Activated CD4-positive, alpha-beta memory T cell treated with anti-CD3 and anti-CD28 coated beads, Interleukin-2, amount 10 ng/mL, durations not matched to agents 7 days and 5 days (primary cell): ENCODE measurements around the gene NFIA. TPM values are rescaled to one million over a fixed set of nuclear protein-coding genes. Genes with fewer than 3 reads are reported as not detected.
"Not testable (repeated sequence)": the region's sequence is repeated elsewhere in the genome, so short reads cannot be mapped to it uniquely, and the experiment has no call there.

ENCODE experiments used
- CTCF ChIA-PET: fragments of 350-600 bp; sonication (Branson Sonifier 250); formaldehyde crosslinking; loops from one replicate; lab custom pipeline; 2021; ENCODE audit warnings: antibody characterized with exemption, inconsistent platforms; lab: Charles Lee
- POLR2A ChIA-PET: fragments of 350-600 bp; sonication (Branson Sonifier 250); formaldehyde crosslinking; loops from one replicate; lab custom pipeline; 2021; ENCODE audit warnings: antibody characterized with exemption; lab: Charles Lee
- DNase-seq: peaks from one replicate; pipeline ENCODE4 v3.0.0-alpha.2; 2020
- H3K27ac Mint-ChIP-seq: one replicate; pipeline ENCODE4 v1.8.0; 2021; ENCODE audit warnings: mild to moderate bottlenecking, mixed read lengths
- H3K27me3 Mint-ChIP-seq: one replicate; pipeline ENCODE4 v1.8.0; 2021; ENCODE audit warnings: mixed read lengths
- H3K36me3 Mint-ChIP-seq: one replicate; pipeline ENCODE4 v1.8.0; 2021; ENCODE audit warnings: low read depth, mixed read lengths
- H3K4me1 Mint-ChIP-seq: one replicate; pipeline ENCODE4 v1.8.0; 2021; ENCODE audit warnings: mixed read lengths
- H3K4me3 Mint-ChIP-seq: one replicate; pipeline ENCODE4 v1.8.0; 2021; ENCODE audit warnings: mild to moderate bottlenecking, mixed read lengths
- H3K9me3 Mint-ChIP-seq: one replicate; pipeline ENCODE4 v1.8.0; 2021; ENCODE audit warnings: mixed read lengths
- total RNA-seq, 2 experiments: library from RNA; stranded (reverse); gene quantifications; one replicate each; pipeline ENCODE4 v1.2.3, GENCODE V29; 2021

NFIA gene
- total RNA-seq, 2 experiments from 2014 or later, result 2.4 to 3.0 TPM

GRCh38 chr1:61117283-61117682 lies 34.9 kb downstream of the NFIA start:
- H3K4me3 Mint-ChIP-seq, result no peak overlapping the region
- no peaks in the 10 kb centered on the region for H3K36me3 Mint-ChIP-seq
- POLR2A ChIA-PET, result no interaction called here
- no peak for DNase-seq
- H3K4me1 Mint-ChIP-seq, result no peaks in the 10 kb centered on the region
- CTCF ChIA-PET, result no interaction called here
- no peaks in the 10 kb centered on the region for H3K27me3 Mint-ChIP-seq
- H3K9me3 Mint-ChIP-seq, result no peaks in the 10 kb centered on the region
- H3K27ac Mint-ChIP-seq, result no peak overlapping the region

DNA sequence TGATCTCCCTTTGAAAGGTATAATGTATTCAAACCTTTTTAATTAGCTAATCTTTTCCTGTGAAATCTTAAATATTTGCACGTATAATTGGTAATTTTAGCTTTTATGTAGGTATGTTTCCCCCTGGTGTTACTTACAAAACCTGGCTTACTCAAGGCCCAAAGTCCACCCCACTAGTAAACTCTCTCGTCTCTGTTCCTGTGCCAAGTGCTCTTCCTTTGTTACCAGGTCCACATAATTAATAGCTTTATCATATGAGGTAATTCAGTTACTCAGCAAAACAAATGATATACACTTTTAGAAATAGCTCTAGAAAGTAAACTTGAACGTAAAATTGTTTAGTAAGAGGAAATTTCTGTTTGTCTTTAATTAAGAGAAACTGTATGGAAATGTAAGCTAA lies 36.7 kb downstream of the NFIA start:
- Mint-ChIP-seq H3K27me3 (no peaks in the 10 kb centered on the region), H3K4me1 (no peaks in the 10 kb centered on the region), H3K27ac (no peak overlapping the region), H3K36me3 (no peaks in the 10 kb centered on the region), H3K4me3 (no peak overlapping the region), H3K9me3 (no peaks in the 10 kb centered on the region)
- CTCF ChIA-PET, result interaction anchor here (0.6 to 0.9 kb wide), 2 partner anchors 35 to 69 kb away, joined by 3 read pairs; no protein-coding TSS in a partner anchor
- POLR2A ChIA-PET, result no interaction called here
- no peak for DNase-seq

DNA sequence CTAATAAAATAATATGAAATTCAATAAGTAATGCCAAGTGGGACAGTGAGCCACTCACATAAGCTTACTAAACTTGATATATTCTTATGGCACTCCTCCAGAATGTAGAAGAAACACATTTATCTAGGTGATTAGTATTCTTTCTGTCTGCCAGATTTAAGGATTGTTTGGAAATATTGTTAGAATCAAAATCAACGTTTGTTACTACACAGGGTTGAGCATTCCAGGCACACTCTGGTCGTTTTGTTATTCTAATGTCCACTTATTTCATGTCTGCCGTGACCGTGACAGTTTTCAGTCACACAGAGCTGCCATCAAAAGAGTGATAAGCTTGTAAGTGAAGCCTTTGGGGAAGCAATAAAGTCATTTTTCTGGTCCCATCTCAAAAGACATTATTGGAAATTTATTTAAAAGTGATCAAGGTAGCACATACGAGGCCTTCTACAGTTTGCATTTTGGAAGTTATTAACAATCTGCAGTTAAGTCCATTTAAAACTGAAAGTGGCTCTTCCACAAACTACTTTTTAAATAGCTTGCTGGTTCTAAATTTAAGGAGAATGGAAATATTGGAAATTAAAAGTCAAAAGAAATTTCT lies 38.0 kb downstream of the NFIA start:
- no peaks in the 10 kb centered on the region for H3K27me3 Mint-ChIP-seq
- CTCF ChIA-PET, result interaction anchor here (1.0 kb wide), 1 partner anchor 70 kb away, joined by 3 read pairs; no protein-coding TSS in a partner anchor
- no peak overlapping the region for H3K4me3 Mint-ChIP-seq
- no peak for DNase-seq
- POLR2A ChIA-PET, result no interaction called here
- no peaks in the 10 kb centered on the region for H3K4me1 Mint-ChIP-seq
- no peaks in the 10 kb centered on the region for H3K36me3 Mint-ChIP-seq
- H3K9me3 Mint-ChIP-seq, result no peaks in the 10 kb centered on the region
- no peak overlapping the region for H3K27ac Mint-ChIP-seq

DNA sequence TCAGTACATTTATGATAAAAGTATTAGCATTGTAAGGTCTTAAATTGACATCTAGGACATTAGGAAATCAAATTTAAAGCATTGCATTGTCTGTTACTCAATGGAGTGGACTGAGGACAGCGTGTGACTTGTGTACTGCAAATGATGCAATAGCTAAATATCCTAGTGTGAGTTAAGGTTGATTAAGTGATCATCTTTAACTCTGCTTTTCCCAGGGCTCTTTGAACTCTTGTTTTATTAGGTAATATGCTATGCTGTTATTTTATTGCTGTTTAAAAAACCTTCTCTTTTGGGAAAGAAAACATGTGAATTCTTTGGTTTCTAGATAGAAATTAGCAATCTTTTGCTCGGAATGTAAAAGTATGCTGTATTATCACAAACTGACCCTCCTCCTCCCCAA lies 38.6 kb downstream of the NFIA start:
- ChIA-PET CTCF (no interaction called here), POLR2A (no interaction called here)
- H3K36me3 Mint-ChIP-seq, result no peaks in the 10 kb centered on the region

GRCh38 chr1:61121631-61122030 lies 39.3 kb downstream of the NFIA start:
- DNase-seq, result no peak
- H3K27me3 Mint-ChIP-seq, result no peaks in the 10 kb centered on the region
- H3K9me3 Mint-ChIP-seq, result no peaks in the 10 kb centered on the region
- H3K36me3 Mint-ChIP-seq, result no peaks in the 10 kb centered on the region
- CTCF ChIA-PET, result no interaction called here
- POLR2A ChIA-PET, result no interaction called here
- no peak overlapping the region for H3K27ac Mint-ChIP-seq
- H3K4me3 Mint-ChIP-seq, result no peak overlapping the region
- H3K4me1 Mint-ChIP-seq, result no peaks in the 10 kb centered on the region

More for the DNA sequence above, 38.6 kb downstream of the NFIA start:
- Mint-ChIP-seq H3K27me3 (no peaks in the 10 kb centered on the region), H3K4me1 (no peaks in the 10 kb centered on the region), H3K4me3 (no peak overlapping the region), H3K27ac (no peak overlapping the region), H3K9me3 (no peaks in the 10 kb centered on the region)
- DNase-seq, result no peak

GRCh38 chr1:61122389-61122788 lies 40.0 kb downstream of the NFIA start:
- H3K9me3 Mint-ChIP-seq, result no peaks in the 10 kb centered on the region
- no peak for DNase-seq
- no peaks in the 10 kb centered on the region for H3K27me3 Mint-ChIP-seq
- H3K27ac Mint-ChIP-seq, result no peak overlapping the region
- no peaks in the 10 kb centered on the region for H3K4me1 Mint-ChIP-seq
- H3K4me3 Mint-ChIP-seq, result no peak overlapping the region
- no peaks in the 10 kb centered on the region for H3K36me3 Mint-ChIP-seq
- CTCF ChIA-PET, result no interaction called here
- POLR2A ChIA-PET, result no interaction called here

GRCh38 chr1:61123326-61123725 lies 41.0 kb downstream of the NFIA start:
- ChIA-PET POLR2A (no interaction called here), CTCF (interaction anchor here (1.4 kb wide), 1 partner anchor 75 kb away, joined by 3 read pairs; no protein-coding TSS in a partner anchor)
- Mint-ChIP-seq H3K27me3 (no peaks in the 10 kb centered on the region), H3K4me3 (no peak overlapping the region), H3K36me3 (no peaks in the 10 kb centered on the region), H3K27ac (no peak overlapping the region), H3K4me1 (no peaks in the 10 kb centered on the region), H3K9me3 (no peaks in the 10 kb centered on the region)
- no peak for DNase-seq

DNA sequence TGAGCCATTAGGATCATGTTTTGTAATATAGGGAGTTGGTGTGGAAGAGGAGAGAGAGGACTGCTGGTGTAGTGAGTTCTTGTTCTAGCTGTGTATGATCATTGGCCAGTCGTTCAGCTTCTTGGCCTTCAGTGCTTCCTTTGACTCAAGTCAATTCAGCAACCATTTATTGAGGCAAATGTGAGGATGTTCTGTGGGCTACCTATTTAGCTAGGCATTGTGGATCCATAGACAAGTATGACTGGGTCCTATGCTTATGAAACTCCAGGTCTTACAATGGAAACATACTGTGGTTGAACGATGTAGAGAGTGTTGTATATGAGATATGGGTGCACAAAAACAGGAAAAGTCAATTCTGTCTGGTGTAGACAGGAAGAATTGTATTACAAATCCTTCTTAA lies 41.7 kb downstream of the NFIA start:
- Mint-ChIP-seq H3K4me1 (no peaks in the 10 kb centered on the region), H3K9me3 (no peaks in the 10 kb centered on the region), H3K36me3 (no peaks in the 10 kb centered on the region), H3K27me3 (no peaks in the 10 kb centered on the region), H3K27ac (no peak overlapping the region), H3K4me3 (no peak overlapping the region)
- no peak for DNase-seq
- ChIA-PET POLR2A (no interaction called here), CTCF (interaction anchor here (1.4 kb wide), 1 partner anchor 76 kb away, joined by 3 read pairs; no protein-coding TSS in a partner anchor)

DNA sequence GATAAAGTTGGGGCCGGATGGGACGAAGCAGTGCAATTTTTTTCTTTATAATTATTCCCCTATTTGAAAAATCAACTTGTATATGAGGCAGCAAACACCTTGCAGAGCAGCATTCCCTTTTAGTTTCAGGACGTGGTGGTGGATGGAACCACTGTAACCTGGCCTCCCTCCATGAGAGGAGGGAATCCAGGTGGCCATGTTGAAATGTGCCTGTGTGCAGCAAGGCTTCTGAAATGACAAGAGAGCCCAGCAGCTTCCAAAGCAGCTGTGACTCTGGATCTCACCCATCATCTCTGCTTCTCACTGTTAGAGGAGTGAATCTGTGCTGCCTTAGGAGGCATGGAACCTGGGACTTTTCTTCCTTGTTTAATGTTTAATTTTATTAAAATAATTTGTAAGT lies 42.3 kb downstream of the NFIA start:
- CTCF ChIA-PET, result interaction anchor here (1.4 kb wide), 1 partner anchor 76 kb away, joined by 3 read pairs; no protein-coding TSS in a partner anchor
- Mint-ChIP-seq H3K27ac (no peak overlapping the region), H3K27me3 (no peaks in the 10 kb centered on the region), H3K4me3 (no peak overlapping the region), H3K36me3 (no peaks in the 10 kb centered on the region), H3K4me1 (no peaks in the 10 kb centered on the region), H3K9me3 (no peaks in the 10 kb centered on the region)
- no peak for DNase-seq
- POLR2A ChIA-PET, result no interaction called here

- Mint-ChIP-seq H3K27me3 (no peaks in the 10 kb centered on the region), H3K27ac (no peak overlapping the region), H3K36me3 (no peaks in the 10 kb centered on the region), H3K9me3 (no peaks in the 10 kb centered on the region), H3K4me3 (no peak overlapping the region), H3K4me1 (no peaks in the 10 kb centered on the region)
- DNase-seq, result no peak
- ChIA-PET CTCF (no interaction called here), POLR2A (interaction anchor here (0.7 kb wide), 1 partner anchor 1234 kb away, joined by 3 read pairs; no protein-coding TSS in a partner anchor)
These were observed 42.9 kb downstream of the NFIA start for GRCh38 chr1:61125263-61125662.

DNA sequence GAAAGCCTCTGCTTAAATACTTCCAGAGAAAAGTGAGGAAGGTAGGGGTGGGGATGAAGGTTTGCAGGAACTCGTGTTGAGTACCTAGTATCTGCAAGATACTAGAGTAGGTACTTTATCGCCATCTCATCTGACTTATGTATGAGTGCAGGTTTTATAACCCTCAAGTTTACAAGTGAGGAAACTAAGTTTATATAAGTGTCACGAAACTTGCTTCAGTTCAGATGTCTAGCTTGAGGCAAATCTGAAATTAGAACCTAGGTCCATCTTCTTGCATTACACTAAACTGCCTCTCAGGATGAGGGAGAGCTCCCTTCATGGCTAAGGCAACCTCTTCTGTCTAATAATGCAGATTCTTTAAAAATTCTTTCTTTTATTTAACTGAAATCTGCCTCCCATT lies 43.5 kb downstream of the NFIA start:
- H3K27me3 Mint-ChIP-seq, result no peaks in the 10 kb centered on the region
- no peak overlapping the region for H3K27ac Mint-ChIP-seq
- ChIA-PET POLR2A (interaction anchor here (0.6 kb wide), 1 partner anchor 194 kb away, joined by 3 read pairs; no protein-coding TSS in a partner anchor), CTCF (no interaction called here)
- H3K4me3 Mint-ChIP-seq, result no peak overlapping the region
- no peak for DNase-seq
- no peaks in the 10 kb centered on the region for H3K36me3 Mint-ChIP-seq
- no peaks in the 10 kb centered on the region for H3K9me3 Mint-ChIP-seq
- no peaks in the 10 kb centered on the region for H3K4me1 Mint-ChIP-seq

GRCh38 chr1:61126843-61127242 lies 44.5 kb downstream of the NFIA start:
- CTCF ChIA-PET, H3K4me1 Mint-ChIP-seq, H3K9me3 Mint-ChIP-seq, POLR2A ChIA-PET, H3K36me3 Mint-ChIP-seq, H3K4me3 Mint-ChIP-seq, H3K27me3 Mint-ChIP-seq, H3K27ac Mint-ChIP-seq, DNase-seq: not testable (repeated sequence)

DNA sequence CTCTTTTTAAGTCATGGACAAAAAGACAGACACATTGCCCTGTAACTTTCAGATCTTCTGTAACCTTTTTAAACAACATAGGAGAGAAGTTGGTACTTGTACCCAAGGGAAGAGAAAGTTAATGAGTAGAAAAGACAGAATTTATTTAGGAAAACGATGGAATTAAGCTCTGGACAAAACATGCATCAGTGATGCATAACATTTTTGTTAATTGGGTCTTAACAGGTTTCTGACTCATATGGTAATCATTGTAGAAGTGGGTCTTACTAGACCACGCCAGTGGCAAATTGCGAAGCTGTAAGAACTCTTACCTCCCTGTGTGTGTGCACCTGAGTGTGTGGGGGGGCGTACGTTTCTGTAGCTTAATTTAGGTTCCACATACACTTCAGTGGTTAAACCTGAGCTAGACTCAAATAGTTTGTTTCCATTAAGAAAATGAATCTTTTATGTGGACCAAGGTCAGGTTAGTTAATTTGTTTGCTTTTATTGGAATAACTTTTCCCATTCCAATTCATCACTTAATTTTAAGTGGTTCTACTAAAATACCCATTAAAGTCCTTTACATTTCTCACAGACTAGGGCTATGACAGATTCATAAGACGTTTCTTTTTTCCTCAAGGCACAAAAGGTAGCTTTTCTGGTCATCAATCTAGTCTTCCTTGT lies 48.1 kb downstream of the NFIA start:
- POLR2A ChIA-PET, result no interaction called here
- Mint-ChIP-seq H3K9me3 (no peaks in the 10 kb centered on the region), H3K27ac (no peak overlapping the region), H3K4me1 (peaks cover 6% of the 10 kb centered on the region), H3K4me3 (no peak overlapping the region), H3K36me3 (no peaks in the 10 kb centered on the region), H3K27me3 (peaks cover 5% of the 10 kb centered on the region)
- CTCF ChIA-PET, result no interaction called here
- no peak for DNase-seq

DNA sequence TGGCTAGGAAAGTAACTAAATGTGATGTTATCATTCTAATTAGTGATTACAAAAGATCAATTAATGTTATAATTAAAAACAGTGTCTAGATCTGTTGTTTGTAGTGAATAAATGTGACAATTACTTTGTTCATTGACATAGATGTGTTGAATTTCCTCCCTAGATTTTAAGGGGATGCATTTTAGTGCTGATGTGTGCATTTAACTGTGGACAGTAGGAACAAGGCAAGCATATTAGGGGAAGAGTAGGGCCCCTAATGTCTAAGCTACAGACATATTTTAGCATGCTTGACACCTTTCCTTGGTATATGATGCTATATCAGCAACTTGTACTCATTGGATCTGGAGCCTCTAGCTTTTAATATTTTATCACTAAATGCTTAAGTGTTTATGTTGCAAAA lies 48.9 kb downstream of the NFIA start:
- Mint-ChIP-seq H3K27me3 (peaks cover 5% of the 10 kb centered on the region), H3K4me1 (peaks cover 6% of the 10 kb centered on the region), H3K4me3 (no peak overlapping the region), H3K9me3 (no peaks in the 10 kb centered on the region), H3K36me3 (no peaks in the 10 kb centered on the region), H3K27ac (no peak overlapping the region)
- DNase-seq, result no peak
- CTCF ChIA-PET, result no interaction called here
- POLR2A ChIA-PET, result no interaction called here
